Spleen (tissue), 11 donors: ENCODE data around the gene TMEM72. TPM values are rescaled to one million over a fixed set of nuclear protein-coding genes. Genes with fewer than 3 reads are reported as not detected.

Experiments used
- DNase-seq: peaks from one replicate; pipeline ENCODE4 v3.0.0-alpha.2; 2020
- H3K27ac ChIP-seq, 8 donors: fragments of 200-600 bp; sonication (generic) in 7 of 8; 1 replicate in 4 of 8; 2 replicates in 4 of 8; pipeline versions ENCODE4 v1.5.0 to v1.8.0; 2016 to 2021; ENCODE audit warnings: inconsistent platforms in 4 of 8, mild to moderate bottlenecking in 4 of 8, moderate library complexity in 1 of 8
- H3K27me3 ChIP-seq, 7 donors: fragments of 200-600 bp; sonication (generic) in 6 of 7; replicated peaks in 1 of 7; 1 replicate in 4 of 7; 2 replicates in 3 of 7; pipeline versions ENCODE4 v1.5.0 to v1.8.0; 2016 to 2021; ENCODE audit warnings: inconsistent platforms in 3 of 7, mild to moderate bottlenecking in 1 of 7
- H3K36me3 ChIP-seq, 6 donors: fragments of 200-600 bp; sonication (generic) in 5 of 6; 1 replicate in 4 of 6; 2 replicates in 2 of 6; pipeline versions ENCODE4 v1.5.0 to v1.8.0; 2016 to 2021; ENCODE audit warnings: inconsistent platforms in 2 of 6
- H3K4me1 ChIP-seq, 6 donors: fragments of 200-600 bp; sonication (generic) in 5 of 6; 1 replicate in 3 of 6; 2 replicates in 3 of 6; pipeline versions ENCODE4 v1.5.0 to v1.8.0; 2016 to 2021; ENCODE audit warnings: inconsistent platforms in 3 of 6
- H3K4me3 ChIP-seq, 8 donors: fragments of 200-600 bp; sonication (generic) in 7 of 8; 1 replicate in 4 of 8; 2 replicates in 4 of 8; pipeline versions ENCODE4 v1.5.0 to v1.8.0; 2016 to 2021; ENCODE audit warnings: inconsistent platforms in 4 of 8, mild to moderate bottlenecking in 4 of 8, moderate library complexity in 2 of 8
- H3K9me3 ChIP-seq, 8 donors: fragments of 200-600 bp; sonication (generic) in 7 of 8; 1 replicate in 4 of 8; 2 replicates in 4 of 8; pipeline versions ENCODE4 v1.5.0 to v1.8.0; 2016 to 2021; ENCODE audit warnings: inconsistent platforms in 4 of 8
- POLR2A ChIP-seq, 3 donors: fragments of 450-650 bp; IDR thresholded peaks; one replicate each; pipeline ENCODE4 v1.5.1; 2017; ENCODE audit warnings: antibody characterized with exemption in 3 of 3, mild to moderate bottlenecking in 1 of 3
- POLR2AphosphoS5 ChIP-seq, 3 donors: sonication (generic); formaldehyde crosslinking; IDR thresholded peaks; one replicate each; pipeline ENCODE4 v1.5.1; 2017; ENCODE audit warnings: antibody characterized with exemption in 3 of 3
- WGBS, 5 donors: extraction: QIAGEN DNeasy Blood & Tissue Kit in 3 of 5; methylation state at CpG; one replicate each; pipeline versions ENCODE4 v1.1.5 to v1.1.7; 2013 to 2018; 5-methylcytosine and 5-hydroxymethylcytosine counted together
- intact Hi-C: fragments of 100-400 bp; cut with DNase I; formaldehyde crosslinking; loops from one replicate; pipeline ENCODE4 v1.15.0; 2023; ENCODE audit warnings: low total_unique reads
- polyA plus RNA-seq, 3 donors: library from polyadenylated mRNA; stranded (reverse); fragments of 200-250 nt; gene quantifications; one replicate each; pipeline ENCODE4 v1.2.1, GENCODE V29; 2013
- total RNA-seq, 7 donors: library from RNA; depleted of rRNA in 3 of 7; stranded (reverse); fragments of >200 nt in 3 of 7; fragmentation: NEBNext Ultra II Directional in 4 of 7; extraction: Animal tissue kit (Norgen Biotek cat#: 25700) in 4 of 7; gene quantifications; one replicate each; pipeline versions ENCODE4 v1.1.0 to v1.2.1, GENCODE V29; 2016 to 2021
- TF ChIP-seq, protein P1 (sequence below), 11 experiments: fragments of 200-600 bp in 7 of 11; fragments of 450-650 bp in 4 of 11; sonication (generic) in 4 of 11; IDR thresholded peaks in 8 of 11; conservative IDR thresholded peaks in 3 of 11; 1 replicate in 7 of 11; 2 replicates in 4 of 11; pipeline versions ENCODE4 v1.4.0 to v1.8.0; 2016 to 2021; ENCODE audit warnings: antibody characterized with exemption in 11 of 11, inconsistent platforms in 4 of 11, mild to moderate bottlenecking in 1 of 11
- donor health status: healthy with polysubstance abuse.
- donor health status: DM: no; HTN: no; CAD: no; lungs with moderate emphysema.
- donor health status: DM: no; HTN: no; CAD: no.
- donor health status: Bipolar disorder and iron deficiency.
- donor health status: healthy.
- donor health status: DM: no; HTN: no; CAD: no.
- donor health status: DM: yes; HTN: yes; CAD: no.

Gene TMEM72
- total and polyA plus RNA-seq, 10 donors: 0.04 TPM; not detected in 9

DNA sequence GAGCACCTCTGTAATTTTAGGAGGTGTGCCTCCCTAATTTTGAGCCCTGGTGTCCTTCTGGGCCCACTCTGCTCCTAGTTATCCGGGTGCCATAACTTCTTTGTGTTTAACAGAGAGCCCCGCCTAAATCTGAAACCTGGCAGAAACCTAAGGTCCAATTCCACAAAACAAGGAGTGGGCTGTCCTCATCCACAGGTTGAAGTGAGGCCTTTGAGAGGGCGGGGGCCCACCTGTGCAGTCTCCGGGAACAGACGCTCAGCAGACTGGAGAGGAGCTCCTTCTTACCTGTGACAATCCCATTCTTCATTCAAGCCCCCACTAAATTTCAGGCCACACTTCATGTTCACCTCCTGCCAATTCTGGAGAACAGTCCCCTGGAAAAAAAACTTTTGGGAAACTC is 10.9 kb downstream of the TMEM72 start:
- Histone ChIP-seq H3K9me3 (peaks cover 0 to 4% (median 0%) of the 10 kb centered on the region in 8 donors), H3K4me1 (no peaks in the 10 kb centered on the region), H3K4me3 (no peak overlapping the region), H3K27ac (no peak overlapping the region), H3K36me3 (no peaks in the 10 kb centered on the region), H3K27me3 (no peaks in the 10 kb centered on the region)
- WGBS, 5 donors: 91 to 98% (median 94%) methylated on average over 5 of the region's 5 CpGs
- TF ChIP-seq POLR2A (IDR thresholded peaks at IDR 0.05) (no peak), POLR2AphosphoS5 (IDR thresholded peaks at IDR 0.05) (no peak)
- TF ChIP-seq, protein P1, sequence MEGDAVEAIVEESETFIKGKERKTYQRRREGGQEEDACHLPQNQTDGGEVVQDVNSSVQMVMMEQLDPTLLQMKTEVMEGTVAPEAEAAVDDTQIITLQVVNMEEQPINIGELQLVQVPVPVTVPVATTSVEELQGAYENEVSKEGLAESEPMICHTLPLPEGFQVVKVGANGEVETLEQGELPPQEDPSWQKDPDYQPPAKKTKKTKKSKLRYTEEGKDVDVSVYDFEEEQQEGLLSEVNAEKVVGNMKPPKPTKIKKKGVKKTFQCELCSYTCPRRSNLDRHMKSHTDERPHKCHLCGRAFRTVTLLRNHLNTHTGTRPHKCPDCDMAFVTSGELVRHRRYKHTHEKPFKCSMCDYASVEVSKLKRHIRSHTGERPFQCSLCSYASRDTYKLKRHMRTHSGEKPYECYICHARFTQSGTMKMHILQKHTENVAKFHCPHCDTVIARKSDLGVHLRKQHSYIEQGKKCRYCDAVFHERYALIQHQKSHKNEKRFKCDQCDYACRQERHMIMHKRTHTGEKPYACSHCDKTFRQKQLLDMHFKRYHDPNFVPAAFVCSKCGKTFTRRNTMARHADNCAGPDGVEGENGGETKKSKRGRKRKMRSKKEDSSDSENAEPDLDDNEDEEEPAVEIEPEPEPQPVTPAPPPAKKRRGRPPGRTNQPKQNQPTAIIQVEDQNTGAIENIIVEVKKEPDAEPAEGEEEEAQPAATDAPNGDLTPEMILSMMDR (IDR thresholded peaks at IDR 0.05 in 8 of 11, conservative IDR thresholded peaks at IDR 0.05 in 3 of 11): no peak
- intact Hi-C loops: no loop called here
- no peak for DNase-seq

- no peak for DNase-seq
- H3K4me3 ChIP-seq: no peak overlapping the region
- no peaks in the 10 kb centered on the region for H3K4me1 ChIP-seq
- H3K36me3 ChIP-seq: no peaks in the 10 kb centered on the region
- no peak overlapping the region for H3K27ac ChIP-seq
- H3K9me3 ChIP-seq: peaks cover 0 to under 1% (median 0%) of the 10 kb centered on the region in 8 donors
- intact Hi-C loops: no loop called here
- 84 to 91% (median 88%) methylated on average over 7 of the region's 7 CpGs for WGBS, 5 donors
- H3K27me3 ChIP-seq: no peaks in the 10 kb centered on the region
- TF ChIP-seq POLR2A (IDR thresholded peaks at IDR 0.05) (no peak), POLR2AphosphoS5 (IDR thresholded peaks at IDR 0.05) (no peak)
- TF ChIP-seq, protein P1 (IDR thresholded peaks at IDR 0.05 in 8 of 11, conservative IDR thresholded peaks at IDR 0.05 in 3 of 11): no peak
Measured at GRCh38 chr10:44922796-44923545, 11.8 kb downstream of the TMEM72 start.

DNA sequence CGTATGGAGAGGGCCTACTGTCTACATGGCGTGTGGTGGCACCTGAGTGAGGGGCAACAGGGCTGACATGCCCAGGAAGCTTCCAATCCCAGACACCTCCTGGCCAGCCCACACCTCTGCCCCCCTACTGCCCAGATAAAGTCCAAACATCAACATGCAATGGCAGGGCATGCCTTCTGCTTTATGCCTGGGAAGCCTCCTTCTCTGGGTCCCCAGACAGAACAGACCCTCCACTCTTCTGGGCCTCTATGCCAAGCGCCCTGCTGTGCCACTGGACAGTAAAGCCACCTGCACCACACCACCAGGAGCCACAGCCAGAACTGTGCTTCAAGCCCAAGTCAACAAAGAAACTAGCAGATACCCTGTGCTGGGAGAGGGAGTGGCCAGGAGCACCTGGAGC is 12.5 kb downstream of the TMEM72 start:
- H3K4me3 ChIP-seq: no peak overlapping the region
- intact Hi-C loops: no loop called here
- H3K36me3 ChIP-seq: no peaks in the 10 kb centered on the region
- WGBS, 5 donors: 80 to 92% (median 82%) methylated on average over 3 of the region's 3 CpGs
- no peak for TF ChIP-seq POLR2AphosphoS5 (IDR thresholded peaks at IDR 0.05)
- TF ChIP-seq, protein P1 (IDR thresholded peaks at IDR 0.05 in 8 of 11, conservative IDR thresholded peaks at IDR 0.05 in 3 of 11): no peak
- no peak for TF ChIP-seq POLR2A (IDR thresholded peaks at IDR 0.05)
- H3K27ac ChIP-seq: no peak overlapping the region
- H3K4me1 ChIP-seq: no peaks in the 10 kb centered on the region
- no peaks in the 10 kb centered on the region for H3K27me3 ChIP-seq
- no peak for DNase-seq
- H3K9me3 ChIP-seq: no peaks in the 10 kb centered on the region

GRCh38 chr10:44924261-44925040 is 13.3 kb downstream of the TMEM72 start:
- Histone ChIP-seq H3K4me3 (no peak overlapping the region), H3K4me1 (no peaks in the 10 kb centered on the region), H3K27ac (no peak overlapping the region), H3K27me3 (no peaks in the 10 kb centered on the region), H3K9me3 (no peaks in the 10 kb centered on the region), H3K36me3 (no peaks in the 10 kb centered on the region)
- intact Hi-C loops: no loop called here
- WGBS, 5 donors: 76 to 90% (median 85%) methylated on average over 15 to 21 of the region's 21 CpGs
- TF ChIP-seq, protein P1 (IDR thresholded peaks at IDR 0.05 in 8 of 11, conservative IDR thresholded peaks at IDR 0.05 in 3 of 11): no peak
- TF ChIP-seq POLR2A (IDR thresholded peaks at IDR 0.05) (no peak), POLR2AphosphoS5 (IDR thresholded peaks at IDR 0.05) (no peak)
- no peak for DNase-seq
